Neuron (in vitro differentiated cells): ENCODE results near the gene TSPAN18.

Source experiments
- H2AFZ ChIP-seq: one replicate; pipeline ENCODE4 v1.6.1; 2013; ENCODE audit warnings: low read depth, mild to moderate bottlenecking, inconsistent platforms, low read length, moderate library complexity
- H3K27me3 ChIP-seq: one replicate; pipeline ENCODE4 v1.6.1; 2013; ENCODE audit warnings: low read length; ENCODE audit not compliant: insufficient read depth
- H3K36me3 ChIP-seq: one replicate; pipeline ENCODE4 v1.6.1; 2013; ENCODE audit warnings: low read length; ENCODE audit not compliant: insufficient read depth
- H3K4me1 ChIP-seq: one replicate; pipeline ENCODE4 v1.6.1; 2013; ENCODE audit warnings: low read length; ENCODE audit not compliant: insufficient read depth
- H3K4me3 ChIP-seq: 2 replicates; pipeline ENCODE4 v1.5.1; 2013; ENCODE audit warnings: mild to moderate bottlenecking, low read length, moderate library complexity
- H3K9me3 ChIP-seq: one replicate; pipeline ENCODE4 v1.6.1; 2013; ENCODE audit warnings: low read length

Gene TSPAN18

GRCh38 chr11:44760917-44761550, 34.3 kb downstream of the TSPAN18 start:
- no peaks in the 10 kb centered on the region for H3K27me3 ChIP-seq
- H3K4me3 ChIP-seq = no peak overlapping the region
- no peak overlapping the region for H2AFZ ChIP-seq
- H3K9me3 ChIP-seq = peaks cover 10% of the 10 kb centered on the region
- peaks cover 22% of the 10 kb centered on the region for H3K36me3 ChIP-seq
- H3K4me1 ChIP-seq = peaks cover 26% of the 10 kb centered on the region

- Histone ChIP-seq H2AFZ (no peak overlapping the region), H3K27me3 (no peaks in the 10 kb centered on the region), H3K36me3 (peaks cover 26% of the 10 kb centered on the region), H3K4me1 (peaks cover 26% of the 10 kb centered on the region), H3K9me3 (peaks cover 11% of the 10 kb centered on the region), H3K4me3 (no peak overlapping the region)
Observed at GRCh38 chr11:44761551-44761961, 34.8 kb downstream of the TSPAN18 start.

GRCh38 chr11:44763121-44763820, 36.5 kb downstream of the TSPAN18 start:
- Histone ChIP-seq H3K4me3 (no peak overlapping the region), H3K27me3 (no peaks in the 10 kb centered on the region), H2AFZ (no peak overlapping the region), H3K4me1 (peaks cover 26% of the 10 kb centered on the region), H3K36me3 (peaks cover 37% of the 10 kb centered on the region), H3K9me3 (peaks cover 19% of the 10 kb centered on the region)

- Histone ChIP-seq H3K36me3 (peaks cover 40% of the 10 kb centered on the region), H3K9me3 (peaks cover 10% of the 10 kb centered on the region), H2AFZ (no peak overlapping the region), H3K4me3 (no peak overlapping the region), H3K27me3 (no peaks in the 10 kb centered on the region), H3K4me1 (peaks cover 26% of the 10 kb centered on the region)
Observed at GRCh38 chr11:44764583-44764982, 37.8 kb downstream of the TSPAN18 start.

GRCh38 chr11:44765026-44765595, 38.3 kb downstream of the TSPAN18 start:
- no peak overlapping the region for H3K4me3 ChIP-seq
- peaks cover 10% of the 10 kb centered on the region for H3K9me3 ChIP-seq
- no peaks in the 10 kb centered on the region for H3K27me3 ChIP-seq
- H3K36me3 ChIP-seq = peaks cover 40% of the 10 kb centered on the region
- no peak overlapping the region for H2AFZ ChIP-seq
- peaks cover 21% of the 10 kb centered on the region for H3K4me1 ChIP-seq

GRCh38 chr11:44765676-44766075, 38.9 kb downstream of the TSPAN18 start:
- peaks cover 10% of the 10 kb centered on the region for H3K9me3 ChIP-seq
- peaks cover 16% of the 10 kb centered on the region for H3K4me1 ChIP-seq
- H3K4me3 ChIP-seq = no peak overlapping the region
- no peaks in the 10 kb centered on the region for H3K27me3 ChIP-seq
- peaks cover 40% of the 10 kb centered on the region for H3K36me3 ChIP-seq
- H2AFZ ChIP-seq = no peak overlapping the region

- Histone ChIP-seq H3K36me3 (peaks cover 40% of the 10 kb centered on the region), H3K4me3 (no peak overlapping the region), H2AFZ (no peak overlapping the region), H3K9me3 (peaks cover 10% of the 10 kb centered on the region), H3K4me1 (peaks cover 9% of the 10 kb centered on the region), H3K27me3 (no peaks in the 10 kb centered on the region)
Observed at GRCh38 chr11:44766112-44766971, 39.6 kb downstream of the TSPAN18 start.

- peaks cover 10% of the 10 kb centered on the region for H3K9me3 ChIP-seq
- H3K4me3 ChIP-seq = no peak overlapping the region
- no peaks in the 10 kb centered on the region for H3K27me3 ChIP-seq
- peaks cover 40% of the 10 kb centered on the region for H3K36me3 ChIP-seq
- no peak overlapping the region for H2AFZ ChIP-seq
- peaks cover 3% of the 10 kb centered on the region for H3K4me1 ChIP-seq
Observed at GRCh38 chr11:44766972-44767278, 40.2 kb downstream of the TSPAN18 start.

GRCh38 chr11:44767421-44767820, 40.7 kb downstream of the TSPAN18 start:
- H3K36me3 ChIP-seq = peaks cover 40% of the 10 kb centered on the region
- peaks cover 2% of the 10 kb centered on the region for H3K4me1 ChIP-seq

GRCh38 chr11:44770401-44770800, 43.6 kb downstream of the TSPAN18 start:
- Histone ChIP-seq H3K36me3 (peaks cover 27% of the 10 kb centered on the region), H3K27me3 (no peaks in the 10 kb centered on the region), H3K4me3 (no peak overlapping the region), H3K9me3 (peaks cover 10% of the 10 kb centered on the region), H3K4me1 (no peaks in the 10 kb centered on the region), H2AFZ (no peak overlapping the region)

More at GRCh38 chr11:44767421-44767820, 40.7 kb downstream of the TSPAN18 start:
- Histone ChIP-seq H3K9me3 (peaks cover 10% of the 10 kb centered on the region), H3K4me3 (no peak overlapping the region), H2AFZ (no peak overlapping the region), H3K27me3 (no peaks in the 10 kb centered on the region)

- Histone ChIP-seq H3K36me3 (peaks cover 18% of the 10 kb centered on the region), H3K4me3 (no peak overlapping the region), H2AFZ (no peak overlapping the region), H3K9me3 (peaks cover 10% of the 10 kb centered on the region), H3K4me1 (no peaks in the 10 kb centered on the region), H3K27me3 (no peaks in the 10 kb centered on the region)
Observed at GRCh38 chr11:44771252-44771734, 44.5 kb downstream of the TSPAN18 start.

GRCh38 chr11:44771841-44772240, 45.1 kb downstream of the TSPAN18 start:
- Histone ChIP-seq H3K4me1 (no peaks in the 10 kb centered on the region), H3K27me3 (no peaks in the 10 kb centered on the region), H3K4me3 (no peak overlapping the region)

More at GRCh38 chr11:44771841-44772240, 45.1 kb downstream of the TSPAN18 start:
- H3K9me3 ChIP-seq = peaks cover 6% of the 10 kb centered on the region
- H3K36me3 ChIP-seq = peaks cover 14% of the 10 kb centered on the region
- no peak overlapping the region for H2AFZ ChIP-seq
